Measurements from ENCODE around the gene CASTOR1.
A peak's percentile ranks its signal among the peaks of the same experiment; 100 is the strongest.

Gene CASTOR1

DNA sequence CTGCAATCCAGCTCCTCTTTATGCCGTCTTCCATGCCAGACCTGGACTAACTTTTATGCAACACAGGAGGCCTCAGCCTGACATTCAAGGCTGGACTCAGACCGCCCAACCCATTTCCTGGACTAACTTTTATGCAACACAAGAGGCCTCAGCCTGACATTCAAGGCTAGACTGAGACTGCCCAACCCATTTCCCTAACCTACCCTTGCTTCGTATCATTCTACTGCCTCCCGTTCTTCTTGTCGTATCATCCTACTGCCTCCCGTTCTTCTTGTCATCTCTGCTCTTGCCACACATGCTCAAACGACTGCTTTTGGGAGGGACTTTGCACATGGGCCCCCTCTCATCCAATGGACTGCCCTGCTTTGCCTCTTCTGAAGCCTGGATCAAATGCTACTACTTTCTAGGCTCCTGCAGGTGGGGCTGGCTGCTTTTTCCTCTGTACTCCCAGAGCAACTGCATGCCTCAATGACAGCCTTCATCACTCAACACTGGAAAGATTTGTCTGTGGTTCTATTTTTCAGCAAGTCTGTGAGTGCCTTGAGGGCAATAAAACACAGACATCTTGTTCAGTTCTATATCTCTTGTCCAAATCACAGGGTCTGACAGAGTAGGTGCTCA lies 29.6 kb upstream of the CASTOR1 start:
- no peak for DNase-seq

DNA sequence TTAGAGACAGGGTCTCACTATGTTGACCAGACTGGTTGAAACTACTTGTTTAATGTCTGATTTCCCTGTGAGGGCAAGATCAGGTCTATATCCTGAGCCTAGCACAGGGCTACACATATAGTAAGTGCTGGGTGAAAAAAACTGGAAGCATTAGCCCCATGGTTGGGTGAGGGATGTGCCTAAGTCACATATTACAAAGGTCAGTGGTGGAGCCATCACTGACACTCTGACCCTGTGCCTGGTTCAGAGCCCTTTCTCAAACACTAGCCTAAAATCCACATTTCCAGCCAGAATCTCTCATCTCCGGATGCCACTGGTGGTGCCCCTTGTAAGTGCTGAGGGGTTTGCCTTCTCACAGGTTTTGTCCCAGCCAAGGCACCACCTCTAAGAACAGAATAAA lies 28.5 kb upstream of the CASTOR1 start:
- no peak for DNase-seq

DNA sequence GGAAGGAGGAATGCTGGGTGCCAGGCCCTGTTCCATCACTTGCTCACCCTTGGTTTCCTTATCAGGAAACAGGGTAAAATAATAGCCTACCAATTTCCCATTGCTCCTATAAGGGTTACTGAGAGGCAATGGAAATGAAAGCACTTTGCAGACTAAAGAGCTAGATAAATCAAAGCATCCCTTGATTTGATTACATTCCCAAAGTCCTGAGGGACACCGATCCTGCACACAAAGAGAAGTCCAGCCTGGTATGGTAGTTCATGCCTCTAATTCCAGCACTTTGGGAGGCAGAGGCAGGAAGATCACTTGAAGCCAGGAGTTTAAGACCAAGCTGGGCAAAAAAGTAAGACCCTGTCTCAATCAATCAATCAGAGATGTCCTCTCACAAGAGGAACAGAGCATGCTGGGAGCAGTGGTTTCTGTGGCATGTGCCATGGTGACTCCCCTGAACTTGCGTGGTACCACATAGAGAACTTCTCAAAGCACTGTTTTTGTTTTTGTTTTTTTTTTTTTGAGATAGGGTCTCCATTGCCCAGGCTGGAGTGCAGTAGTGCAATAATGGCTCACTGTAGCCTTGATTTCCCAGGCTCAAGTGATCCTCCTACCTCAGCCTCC lies 26.8 kb upstream of the CASTOR1 start:
- DNase-seq: no peak

DNA sequence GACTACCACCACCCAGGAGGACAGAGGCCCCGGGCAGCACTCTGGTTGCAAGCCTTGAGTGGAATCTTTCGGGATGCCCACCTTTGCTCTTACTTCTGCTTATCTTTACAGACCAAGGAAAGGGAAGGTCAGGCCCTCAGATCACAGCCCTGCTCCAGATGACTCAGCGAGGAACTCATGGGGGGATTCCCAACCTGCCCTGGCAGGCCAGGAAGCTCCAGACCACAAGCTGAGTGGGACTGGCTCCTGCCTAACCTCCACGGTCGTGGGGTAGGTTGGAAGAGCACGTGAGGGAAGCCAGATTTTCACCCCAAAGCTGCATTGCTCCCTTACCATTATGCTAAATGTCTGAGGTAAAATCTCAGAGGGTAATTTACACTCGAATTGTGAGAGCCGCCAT lies 25.6 kb upstream of the CASTOR1 start:
- DNase-seq: no peak

DNA sequence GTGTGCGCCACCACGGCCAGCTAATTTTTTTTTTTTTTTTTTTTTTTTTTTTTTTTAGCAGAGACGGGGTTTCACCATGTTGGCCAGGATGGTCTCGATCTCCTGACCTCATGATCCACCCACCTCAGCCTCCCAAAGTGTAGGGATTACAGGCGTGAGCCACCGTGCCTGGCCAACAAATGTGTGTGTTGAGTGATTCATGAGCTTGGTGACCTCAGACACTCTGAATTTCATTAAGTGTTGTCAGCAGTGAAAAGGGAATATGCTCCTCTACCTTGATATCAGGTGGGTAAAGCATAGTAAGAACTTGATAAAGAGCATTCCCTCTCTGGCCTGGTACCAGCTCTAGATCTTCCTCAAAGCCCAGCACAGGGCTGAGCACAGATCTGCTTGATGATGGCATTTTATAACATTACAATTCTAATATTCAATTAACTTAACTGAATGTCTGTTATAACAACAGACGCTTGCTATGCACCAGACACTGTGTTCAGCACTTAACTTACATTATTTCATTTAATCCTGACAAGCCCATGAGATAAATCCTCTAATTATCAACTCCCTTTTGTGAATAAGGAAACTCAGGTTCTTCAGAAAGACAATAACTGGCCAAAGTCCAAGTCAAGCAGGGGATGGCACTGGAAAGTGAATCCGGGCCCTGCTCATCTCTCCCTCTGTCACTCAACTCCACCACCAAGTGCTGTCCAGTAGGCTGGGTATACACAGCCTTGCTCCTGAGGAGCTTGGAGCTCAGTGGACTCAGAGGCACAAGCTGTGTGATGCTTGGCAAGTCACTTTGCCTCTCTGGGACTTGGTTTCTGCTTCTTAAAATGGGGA lies 24.4 kb upstream of the CASTOR1 start:
- DNase-seq: no peak

DNA sequence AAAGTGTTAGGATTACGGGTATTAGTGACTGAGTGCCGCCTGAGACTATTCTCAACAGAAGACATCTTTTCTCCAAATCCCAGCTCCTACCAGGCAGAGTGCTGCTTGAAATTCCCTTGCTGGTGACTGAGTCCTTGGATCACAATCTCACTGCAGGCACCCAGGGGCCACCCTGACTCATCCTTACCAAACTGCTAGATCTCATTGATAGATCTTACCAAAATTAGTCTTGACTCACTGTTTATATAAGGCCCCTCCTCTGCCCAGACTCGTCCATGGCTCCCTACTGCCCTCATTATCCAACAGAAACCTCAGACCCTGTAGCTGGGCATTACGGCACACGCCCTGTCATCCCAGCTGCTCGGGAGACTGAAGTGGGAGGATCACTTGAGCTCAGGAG lies 22.7 kb upstream of the CASTOR1 start:
- DNase-seq: peak; percentile 34

DNA sequence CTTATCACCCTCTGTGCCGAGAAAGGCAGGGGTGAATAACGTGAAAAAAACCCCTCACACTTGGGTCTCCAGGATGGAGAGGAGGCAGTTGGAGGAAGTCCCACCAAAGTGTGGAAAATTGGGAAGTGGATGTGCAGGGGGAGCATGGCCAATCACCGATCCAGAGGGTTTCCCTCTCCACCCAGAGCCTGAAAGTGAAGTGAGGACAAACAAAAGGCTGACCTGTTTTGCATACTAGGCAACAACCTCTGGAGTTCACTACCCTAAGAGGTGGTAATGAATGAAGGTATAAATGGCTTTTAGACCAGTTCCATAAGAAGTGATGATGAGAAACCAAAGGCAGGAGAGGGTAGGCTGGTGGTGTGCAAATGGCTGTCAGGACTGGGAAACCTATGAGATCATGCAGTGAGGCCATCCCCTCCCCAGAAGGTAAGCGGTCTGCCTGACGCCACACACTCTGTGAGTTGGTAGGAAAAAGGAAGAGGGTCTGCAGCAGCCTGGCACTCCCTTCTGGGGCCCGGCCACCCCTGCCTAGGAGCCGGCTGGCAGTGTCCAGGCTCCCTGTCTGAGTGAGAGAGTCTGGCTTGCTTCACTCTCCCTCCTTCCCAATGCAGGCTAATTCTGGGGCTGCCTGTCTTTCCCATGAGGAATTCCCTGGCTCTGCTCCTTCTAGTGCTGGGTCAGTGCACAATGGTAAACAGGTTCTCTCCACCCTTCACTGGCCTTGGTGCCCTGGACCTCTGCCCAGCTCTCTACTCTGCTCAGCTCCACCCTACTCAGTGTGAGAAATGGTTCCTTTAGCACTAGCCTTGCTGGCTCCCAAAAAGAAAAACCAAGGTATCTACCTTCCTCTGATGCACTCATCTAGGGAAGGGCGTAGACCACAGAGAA lies 21.8 kb upstream of the CASTOR1 start:
- DNase-seq: no peak

DNA sequence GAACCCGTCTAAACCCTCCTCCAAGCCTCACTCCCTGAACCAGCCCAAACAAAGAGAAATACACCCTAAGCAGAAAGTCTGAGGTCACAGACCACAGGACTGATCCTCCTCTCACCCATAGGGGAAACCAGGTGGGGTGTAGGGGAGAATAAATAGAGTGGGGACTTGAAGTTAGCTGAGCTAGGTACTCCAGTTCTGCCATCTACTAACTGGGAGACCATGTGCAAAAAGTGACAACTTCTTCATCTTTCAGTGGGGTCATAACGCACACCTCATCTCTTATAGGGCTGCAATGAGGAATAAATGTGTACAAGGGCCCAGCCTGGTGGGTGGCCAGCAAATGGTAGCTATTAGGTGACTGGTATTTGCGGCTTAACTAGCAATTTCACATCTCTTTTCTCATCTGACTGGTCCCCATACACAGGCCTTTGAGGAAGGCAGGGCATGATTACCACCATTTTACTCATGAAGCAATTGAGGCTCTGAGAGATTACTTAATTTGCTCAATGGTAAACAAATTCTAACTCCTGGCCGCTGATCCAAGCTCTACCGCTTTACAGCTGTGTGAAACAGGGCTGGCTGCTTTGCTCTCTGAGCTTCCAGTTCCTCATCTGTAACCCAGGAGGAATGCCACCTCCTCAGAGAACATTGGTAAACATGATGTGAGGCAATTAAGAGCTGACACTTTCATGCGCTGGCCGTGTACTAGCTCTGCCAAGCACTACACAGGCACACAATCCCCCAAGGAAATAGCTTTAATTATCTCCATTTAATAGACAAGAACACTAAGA lies 20.8 kb upstream of the CASTOR1 start:
- peak; percentile 44 for DNase-seq

DNA sequence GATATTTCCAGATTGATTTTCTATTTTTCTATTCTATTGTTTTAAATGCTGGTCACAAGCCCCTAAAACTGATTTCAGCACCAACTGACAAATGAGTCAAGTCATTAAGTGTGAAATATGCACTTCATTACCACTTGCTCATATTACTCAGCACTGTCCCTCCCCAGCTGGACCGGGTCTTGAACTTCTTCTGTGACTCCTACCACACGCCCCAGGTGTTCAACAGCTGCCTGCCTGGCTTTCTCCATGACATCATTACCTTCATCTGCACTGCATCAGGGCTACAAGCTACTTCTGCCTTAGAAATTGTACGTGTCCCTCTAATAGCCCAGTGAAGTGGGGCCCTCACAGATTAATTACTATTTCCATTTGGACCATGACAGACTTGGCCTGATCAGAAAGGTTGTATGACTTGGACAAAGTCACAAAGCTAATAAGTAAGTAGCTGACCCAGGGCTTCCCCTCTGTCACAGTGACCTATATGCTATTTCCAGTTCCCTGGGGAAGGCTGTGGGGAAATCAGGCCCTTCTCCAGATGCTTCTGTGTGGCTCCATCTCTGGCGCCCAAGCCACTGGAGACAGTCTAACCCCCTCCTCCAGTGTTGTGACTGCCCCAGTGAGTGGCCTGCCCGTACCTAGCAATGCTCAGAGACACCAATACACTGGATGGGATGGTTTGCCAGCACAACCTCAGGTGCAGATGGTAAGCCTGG lies 19.4 kb upstream of the CASTOR1 start:
- no peak for DNase-seq

DNA sequence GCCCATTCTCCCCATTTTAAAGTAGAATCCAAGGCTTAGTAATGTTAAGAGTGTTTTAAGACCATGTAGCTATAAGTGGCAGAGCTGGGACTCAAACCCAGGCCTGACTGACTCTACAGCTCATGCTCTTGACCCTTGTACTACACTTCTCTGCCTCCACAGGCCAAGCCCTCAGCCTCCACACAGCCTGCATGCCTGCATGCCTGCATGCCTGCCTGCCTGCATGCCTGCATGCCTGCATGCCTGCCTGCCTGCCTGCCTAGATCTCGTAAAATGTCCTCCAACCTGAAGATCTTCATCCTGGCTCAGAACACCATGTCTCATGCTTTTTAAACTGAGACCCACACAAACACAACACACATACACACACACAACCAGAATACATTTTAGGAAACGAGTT lies 18.8 kb upstream of the CASTOR1 start:
- no peak for DNase-seq

DNA sequence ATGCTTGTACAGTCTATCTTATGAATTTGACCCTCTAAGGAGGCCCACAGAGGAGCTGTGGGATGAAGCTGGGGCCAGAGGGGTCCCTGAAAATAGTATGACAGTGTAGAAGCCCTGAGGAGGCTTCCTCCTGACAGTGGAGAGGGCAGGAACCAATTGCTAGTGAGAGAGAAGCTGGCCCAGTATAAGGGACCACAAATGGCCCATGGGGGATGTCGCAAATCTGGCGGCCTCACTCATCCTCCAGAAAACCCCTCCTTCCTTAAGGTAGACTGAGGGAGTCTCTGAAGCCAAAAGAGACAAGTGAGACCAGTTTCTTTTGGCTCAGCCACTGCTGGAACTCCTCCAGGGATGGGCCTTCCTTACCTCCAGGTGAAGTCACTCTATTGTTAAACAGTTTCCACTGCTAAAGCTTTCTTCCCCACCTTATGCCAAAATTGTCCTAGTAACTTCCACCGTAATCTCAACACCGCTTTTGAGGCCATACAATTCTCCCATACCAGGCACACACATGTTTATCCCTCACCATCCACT lies 17.8 kb upstream of the CASTOR1 start:
- DNase-seq: no peak

DNA sequence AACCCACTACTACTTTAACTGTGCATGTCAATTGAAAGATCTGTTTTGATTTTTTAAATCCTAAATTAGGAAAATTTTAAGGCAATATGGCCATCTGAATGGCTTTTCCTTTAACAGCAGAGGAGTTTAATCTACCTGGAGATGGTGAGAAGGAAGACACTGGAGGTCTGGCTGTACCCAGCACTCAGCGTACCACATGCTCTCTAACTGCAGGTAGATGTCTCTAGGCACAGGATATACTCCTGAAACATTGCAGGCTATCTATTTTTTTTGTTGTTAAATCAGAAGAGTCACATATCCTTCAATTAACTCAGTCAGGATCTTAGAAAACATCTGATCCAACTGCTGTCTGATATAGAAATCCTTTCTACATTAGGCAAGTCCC lies 17.3 kb upstream of the CASTOR1 start:
- no peak for DNase-seq

DNA sequence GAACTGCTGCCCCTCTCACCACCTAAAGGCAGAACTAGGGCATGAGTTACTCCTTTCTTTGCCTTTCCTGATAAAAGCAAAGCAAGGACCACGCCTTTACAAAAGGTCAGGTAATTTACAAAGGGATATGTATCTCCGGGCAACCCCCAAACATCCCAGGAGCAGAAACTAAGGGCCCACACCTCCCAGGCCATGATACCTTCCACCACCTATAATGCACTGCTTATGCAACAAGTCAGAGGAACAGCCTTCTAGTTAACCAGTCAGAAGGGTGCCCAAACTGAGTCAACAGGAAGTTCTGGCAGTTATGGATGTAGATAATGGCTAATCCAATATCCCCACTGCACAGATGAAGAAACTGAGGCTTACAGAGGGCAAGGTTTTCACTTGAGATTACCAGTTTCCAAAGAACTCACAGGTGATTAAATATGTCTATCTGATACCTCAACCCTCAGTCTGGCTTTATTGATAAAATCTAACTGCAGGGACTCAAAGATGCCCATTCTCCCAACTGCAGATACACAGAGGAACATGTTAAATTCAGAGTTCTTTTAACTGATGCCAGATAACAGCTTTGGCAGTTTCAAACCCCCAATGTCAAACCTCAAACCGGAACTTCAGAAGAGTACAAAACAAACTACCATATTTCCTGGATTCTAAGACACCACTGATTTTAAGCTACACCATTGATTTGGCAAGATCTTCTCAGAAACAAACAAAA lies 16.8 kb upstream of the CASTOR1 start:
- DNase-seq: peak; percentile 91

DNA sequence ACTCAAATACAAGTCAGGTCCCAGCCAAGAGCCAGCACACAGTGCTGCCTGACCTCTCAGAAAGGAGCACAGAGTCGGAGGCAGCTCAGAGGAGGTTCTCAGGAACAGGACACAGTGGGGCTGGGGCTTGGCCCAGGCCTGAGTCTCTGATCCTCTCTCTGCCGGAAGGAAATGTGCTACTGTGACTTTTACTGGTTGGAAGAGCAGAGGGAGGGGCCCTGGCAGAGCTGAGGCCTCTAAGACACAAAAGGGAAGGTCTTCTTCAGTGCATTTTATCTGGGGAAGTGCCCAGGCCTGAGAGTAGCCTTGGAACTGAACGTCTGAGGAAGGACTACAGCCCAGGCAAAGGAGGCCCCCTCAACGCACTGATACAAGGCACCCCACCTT lies 16.2 kb upstream of the CASTOR1 start:
- DNase-seq: peak; percentile 87

DNA sequence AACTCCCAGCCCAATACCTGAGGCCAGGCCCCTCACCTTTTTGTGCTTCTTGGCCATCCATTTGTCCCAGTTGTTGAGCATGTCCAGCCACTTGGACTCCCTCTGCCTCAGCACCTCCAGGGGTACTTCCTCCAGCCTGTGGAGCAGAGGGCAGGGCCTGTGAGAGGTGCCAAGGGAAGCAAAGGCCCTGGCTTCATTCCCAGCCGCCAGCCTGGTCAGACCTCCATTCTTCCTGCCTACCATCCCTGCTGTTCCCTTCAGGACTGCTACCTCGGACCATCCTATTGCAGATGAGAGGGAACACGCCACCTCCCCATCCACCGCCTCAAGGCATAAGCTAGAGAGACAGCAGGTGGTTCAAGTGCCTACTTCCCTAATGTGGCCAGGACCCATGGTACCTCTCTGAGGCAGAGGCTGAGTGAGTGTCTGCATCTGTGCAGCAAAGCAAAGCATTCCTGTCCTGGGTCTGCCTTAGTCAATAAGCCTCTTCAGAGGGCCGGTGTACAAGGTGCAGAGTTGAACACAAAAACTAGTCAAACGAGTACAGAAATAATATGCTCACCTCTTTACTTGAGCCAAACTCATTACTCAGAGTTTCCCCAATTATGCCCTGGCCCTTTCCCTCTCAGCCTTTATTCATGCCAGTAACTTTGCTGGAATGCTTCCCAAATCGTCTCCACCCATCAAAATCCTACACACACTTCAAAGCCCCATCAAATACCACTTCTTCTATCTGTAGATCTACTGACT lies 15.4 kb upstream of the CASTOR1 start:
- DNase-seq: no peak

DNA sequence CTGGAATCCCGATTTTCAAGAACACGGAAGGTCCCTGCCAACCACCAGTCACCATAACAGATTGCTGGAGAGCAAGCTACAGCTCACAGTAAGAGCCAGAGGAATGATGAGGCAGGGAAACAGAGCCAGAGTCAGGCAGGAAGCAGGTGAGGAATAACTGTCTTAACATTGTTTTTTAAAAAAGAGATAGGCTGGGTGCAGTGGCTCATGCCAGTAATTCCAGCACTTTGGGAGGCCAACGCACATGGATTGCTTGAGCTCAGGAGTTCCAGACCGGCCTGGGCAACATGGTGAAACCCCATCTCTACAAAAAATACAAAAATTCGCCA lies 13.5 kb upstream of the CASTOR1 start:
- no peak for DNase-seq

DNA sequence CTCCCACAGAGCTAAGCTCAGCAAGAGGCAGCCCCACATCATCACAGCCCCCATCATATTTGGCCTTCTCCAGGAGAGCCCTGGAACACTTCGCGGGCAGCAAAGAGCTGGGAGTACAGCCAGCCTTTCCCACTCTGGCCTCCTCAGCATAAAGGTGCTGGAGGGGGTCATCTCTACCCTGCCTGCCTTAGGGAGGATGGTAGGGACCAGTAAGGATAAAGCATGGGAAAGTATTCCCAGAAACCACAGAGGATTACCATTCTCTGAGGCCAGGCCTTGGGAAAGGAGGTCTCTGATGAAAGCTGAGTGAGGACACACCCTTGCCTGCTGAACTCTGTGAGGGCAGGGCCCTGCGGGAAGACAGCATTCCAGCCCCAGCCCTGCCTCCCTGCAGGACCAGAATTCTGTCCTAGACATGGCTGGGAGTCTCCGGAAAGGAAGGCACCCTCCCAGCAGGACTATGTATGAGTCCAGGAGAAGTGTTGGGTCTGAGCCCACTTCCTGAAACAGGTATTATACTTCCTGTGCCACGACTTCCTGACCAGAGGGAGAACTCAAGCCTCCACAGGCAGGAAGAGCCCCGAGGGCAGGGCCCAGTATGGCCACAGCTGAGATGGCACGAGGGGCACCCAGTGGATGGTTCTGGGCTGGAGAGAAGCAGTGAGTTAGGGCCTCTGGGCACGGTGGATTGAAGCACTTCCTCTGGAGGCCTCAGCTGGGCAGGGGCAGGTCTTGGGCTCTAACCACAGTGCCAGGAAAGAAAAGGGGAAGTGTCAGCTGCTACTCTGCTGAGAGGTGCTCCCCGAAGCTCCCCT lies 12.9 kb upstream of the CASTOR1 start:
- DNase-seq: peak; percentile 52

DNA sequence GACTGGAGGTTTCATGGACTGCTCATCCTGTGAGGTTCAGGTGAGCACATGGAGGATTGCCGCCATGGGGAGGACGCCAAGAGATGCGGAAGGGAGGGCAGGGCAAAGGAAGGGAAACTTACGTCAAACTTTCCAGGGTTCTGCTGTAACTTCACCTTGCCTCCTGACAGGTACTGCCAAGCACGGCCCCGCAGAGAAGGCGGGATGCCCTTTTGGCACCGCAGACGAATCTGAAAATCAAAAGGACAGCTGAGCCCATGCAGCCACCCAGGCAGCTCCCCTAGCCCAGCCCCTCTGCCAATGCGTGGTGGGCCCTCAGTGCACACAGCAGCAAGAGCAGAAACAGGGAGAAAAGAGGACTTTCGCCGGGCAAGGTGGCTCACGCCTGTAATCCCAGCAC lies 10.0 kb upstream of the CASTOR1 start:
- no peak for DNase-seq

DNA sequence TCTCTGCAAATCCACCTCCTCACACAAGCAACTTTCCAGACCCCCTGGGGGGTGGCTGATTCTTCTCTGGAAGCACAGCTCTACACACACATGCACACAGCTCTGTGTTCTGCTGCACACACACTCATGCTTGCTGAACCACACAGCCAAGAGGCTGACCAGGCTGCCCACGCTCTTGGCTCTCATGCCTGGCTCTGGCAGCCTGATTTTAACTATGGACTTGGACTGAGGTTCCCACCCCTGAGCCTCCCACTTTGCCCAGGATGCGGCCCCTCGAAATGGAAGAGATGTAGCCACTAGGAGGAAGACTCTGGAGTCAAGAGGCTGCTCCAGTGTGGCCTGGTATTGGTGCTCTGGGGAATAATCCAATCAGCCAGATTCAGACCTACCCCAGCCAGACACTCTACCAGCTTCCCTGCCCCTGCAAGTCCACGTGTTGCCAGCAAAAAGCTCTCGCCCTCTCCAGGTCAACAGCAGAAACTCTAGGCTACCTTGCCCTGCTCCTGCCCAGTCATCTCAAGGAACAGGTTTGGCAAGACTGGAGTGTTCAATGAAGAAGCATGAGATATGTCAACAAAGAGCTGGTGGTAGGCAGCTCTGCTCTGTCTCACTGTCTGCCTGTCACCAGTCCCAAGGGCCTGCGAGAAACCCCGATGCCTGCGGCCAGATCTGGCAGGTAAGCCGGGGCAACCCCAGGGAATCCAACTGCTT lies 8.8 kb upstream of the CASTOR1 start:
- DNase-seq: no peak

Data from hematopoietic multipotent progenitor cell treated with erythropoietin and hydrocortisone succinate and interleukin-3 and kit ligand, for 8 days (in vitro differentiated cells).